AG20443 (cell line): ENCODE data around the gene DCAF4L1.

Experiments used
- DNase-seq: peaks from one replicate; pipeline ENCODE4 v3.0.0; 2012; ENCODE audit warnings: low spot score, mixed read lengths

Gene DCAF4L1

DNA sequence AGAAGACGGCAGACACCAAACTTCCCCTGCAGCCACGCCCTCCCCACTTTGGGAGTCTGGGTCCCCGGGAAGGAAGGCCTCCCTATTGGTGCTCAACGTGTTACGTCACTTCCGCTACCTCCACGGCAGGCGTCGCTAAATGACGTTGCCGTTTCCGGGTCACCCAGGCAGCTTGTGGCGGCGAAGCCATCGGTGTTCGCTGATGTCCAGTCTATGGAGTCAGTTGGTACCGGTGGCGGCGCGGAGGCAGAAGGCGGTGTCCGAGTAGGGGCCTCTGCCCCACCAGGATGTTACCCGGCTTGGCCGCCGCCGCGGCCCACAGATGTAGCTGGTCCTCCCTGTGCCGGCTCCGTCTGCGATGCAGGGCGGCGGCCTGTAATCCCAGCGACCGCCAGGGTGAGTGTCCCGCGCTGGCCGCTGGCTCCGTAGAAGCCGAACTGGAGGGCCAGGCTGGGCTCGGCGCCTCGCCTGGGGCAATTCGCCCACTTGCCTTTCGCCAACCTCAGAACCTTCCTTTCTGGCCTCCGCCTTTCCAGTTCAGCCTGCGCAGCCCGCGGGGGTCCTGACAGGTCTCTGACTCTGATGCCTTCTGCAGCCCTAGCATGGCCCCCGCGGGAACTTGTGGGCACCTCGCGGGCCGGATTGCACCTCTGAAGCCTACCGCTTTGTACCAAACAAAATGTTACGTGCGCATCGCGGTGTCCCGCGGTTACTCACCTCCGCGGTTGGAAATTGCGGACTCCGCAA lies 9.0 kb downstream of the DCAF4L1 start, which contains the start of gene SLC30A9:
TSS of gene SLC30A9 (plus strand) at position 166 of the 747 bp plus-strand sequence. CDS start at position 288, 122 bp downstream.
- DNase-seq, result peak; percentile 98

DNA sequence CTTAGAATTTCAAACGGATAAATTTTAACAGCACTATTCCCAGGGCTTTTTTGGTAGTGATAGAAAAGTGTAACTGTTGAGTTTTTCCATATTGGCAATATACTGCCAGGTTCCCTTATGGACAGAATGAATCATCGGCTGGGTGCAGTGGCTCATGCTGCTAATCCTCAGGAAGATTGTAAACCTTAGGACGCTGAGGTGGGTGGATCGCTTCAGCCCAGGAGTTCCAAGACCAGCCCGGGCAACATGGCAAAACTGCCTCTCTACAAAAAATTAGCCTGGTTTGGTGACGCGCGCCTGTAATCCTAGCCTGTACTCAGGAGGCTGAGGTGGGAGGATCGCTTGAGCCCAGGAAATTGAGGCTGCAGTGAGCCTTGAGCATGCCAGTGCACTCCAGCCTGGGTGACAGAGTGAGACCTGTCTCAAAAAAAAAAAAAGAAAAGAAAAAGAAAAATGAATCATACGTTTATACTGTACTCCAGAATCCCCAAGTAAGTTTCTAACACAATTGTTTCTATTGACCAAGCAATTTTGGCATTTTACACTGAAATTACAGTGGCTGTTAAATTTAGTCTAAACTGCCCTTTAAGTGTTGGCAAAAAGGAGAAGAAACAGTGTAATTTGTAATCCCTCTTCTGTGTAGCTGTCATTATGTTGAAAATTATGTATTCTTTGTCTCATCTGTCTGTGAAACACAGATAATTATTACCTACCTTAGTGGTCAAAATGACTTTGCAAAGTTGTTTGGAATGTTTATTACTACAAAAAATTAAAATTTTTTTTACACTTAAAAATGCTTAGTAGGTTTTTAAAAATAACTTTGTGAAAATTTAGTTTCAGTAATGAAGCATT lies 10.6 kb downstream of the DCAF4L1 start:
- no peak for DNase-seq

DNA sequence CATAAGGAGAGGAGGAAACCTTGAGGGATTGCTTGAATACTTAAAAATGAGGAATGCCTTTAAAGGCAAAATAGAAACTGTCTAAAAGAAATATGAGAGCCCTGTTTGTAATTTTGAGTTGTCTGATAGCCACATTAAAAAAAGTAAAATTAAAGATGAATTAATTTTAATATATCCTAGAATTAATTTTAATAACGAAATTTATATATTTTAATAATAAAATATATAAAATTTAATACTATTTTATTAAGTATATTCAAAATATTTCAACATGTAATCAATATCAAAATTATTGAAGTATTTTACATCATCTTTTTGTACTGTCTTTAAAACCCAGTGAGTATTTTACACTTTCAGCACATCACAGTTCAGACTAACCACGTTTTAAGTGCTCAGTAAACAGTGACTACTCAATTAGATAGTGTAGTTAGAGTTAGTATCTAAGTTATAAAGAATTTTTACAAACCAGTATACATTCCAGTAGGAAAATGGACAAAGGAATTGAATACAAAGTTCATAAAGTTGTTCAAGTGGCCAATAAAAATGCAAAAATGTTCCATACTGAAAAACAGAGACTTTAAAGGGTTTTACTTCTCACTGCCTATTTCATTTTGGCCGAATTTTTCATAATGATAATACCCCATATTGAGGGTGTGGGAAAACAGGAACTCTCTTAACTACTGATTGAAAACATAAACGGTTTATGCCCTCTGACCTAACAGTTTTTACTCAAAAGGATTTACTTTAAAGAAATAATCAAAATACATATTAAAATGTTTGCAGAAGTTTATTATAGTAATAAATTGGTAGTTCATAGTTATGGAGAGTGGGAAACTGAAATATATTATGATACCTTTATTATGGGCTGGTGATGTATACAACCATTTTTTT lies 11.7 kb downstream of the DCAF4L1 start:
- no peak for DNase-seq

DNA sequence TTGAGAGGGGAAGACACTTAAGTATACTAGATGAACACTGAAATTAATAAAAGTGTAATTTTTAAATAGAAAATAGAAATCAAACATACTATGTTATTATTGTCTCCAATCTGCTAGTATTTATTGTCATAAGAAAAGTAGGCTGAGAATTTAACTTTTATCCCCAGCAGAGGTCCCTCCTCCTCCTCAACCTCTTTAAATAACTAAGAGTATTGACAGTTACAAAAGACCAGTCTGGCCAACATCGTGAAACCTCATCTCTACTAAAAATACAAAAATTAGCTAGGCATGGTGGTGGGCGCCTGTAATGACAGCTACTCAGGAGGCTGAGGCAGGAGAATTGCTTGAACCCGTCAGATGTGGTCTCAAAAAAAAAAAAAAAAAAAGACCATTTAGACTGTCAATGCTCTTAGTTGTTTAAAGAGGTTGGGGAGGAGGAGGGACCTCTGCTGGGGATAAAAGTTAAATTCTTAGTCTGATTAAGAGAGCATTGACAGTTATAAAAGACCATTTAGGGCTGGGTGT lies 13.0 kb downstream of the DCAF4L1 start:
- DNase-seq, result no peak

DNA sequence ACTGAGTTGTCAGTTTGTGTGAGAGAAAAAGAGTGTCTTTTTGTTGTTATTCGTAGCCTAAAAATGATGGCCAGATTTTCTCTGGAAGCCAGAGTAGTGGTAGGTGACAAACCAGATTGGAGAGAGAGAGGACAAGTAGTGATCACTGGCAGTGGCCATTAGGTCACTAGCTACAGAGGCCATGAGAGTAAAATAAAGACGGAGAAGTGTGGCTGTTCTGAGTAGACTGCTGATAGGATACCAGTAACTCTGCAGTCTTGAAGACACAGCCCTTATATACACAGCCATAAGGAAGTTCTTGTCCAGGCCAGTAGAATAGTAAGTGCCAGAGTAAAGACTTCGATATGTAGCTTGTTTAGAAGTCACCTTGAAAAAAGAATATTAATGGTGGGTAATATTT lies 16.5 kb downstream of the DCAF4L1 start:
- no peak for DNase-seq

DNA sequence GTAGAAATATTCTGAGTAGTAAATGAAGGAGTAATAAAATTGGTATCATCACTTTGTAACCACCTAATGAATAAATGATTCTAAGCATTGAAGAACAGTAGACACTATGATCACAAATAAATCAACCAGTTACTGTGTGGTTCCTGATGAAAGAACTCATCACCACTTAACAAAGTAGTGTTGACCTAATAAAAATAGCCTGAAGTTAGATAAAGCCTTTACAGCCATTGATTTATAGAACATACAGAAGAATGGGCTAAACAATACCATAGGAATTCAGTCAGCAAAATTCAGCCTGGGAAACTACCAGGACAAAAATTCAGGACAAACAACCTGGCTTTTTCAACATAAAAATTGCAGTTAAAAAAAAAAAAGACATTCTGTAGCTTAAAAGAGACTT lies 17.8 kb downstream of the DCAF4L1 start:
- no peak for DNase-seq

DNA sequence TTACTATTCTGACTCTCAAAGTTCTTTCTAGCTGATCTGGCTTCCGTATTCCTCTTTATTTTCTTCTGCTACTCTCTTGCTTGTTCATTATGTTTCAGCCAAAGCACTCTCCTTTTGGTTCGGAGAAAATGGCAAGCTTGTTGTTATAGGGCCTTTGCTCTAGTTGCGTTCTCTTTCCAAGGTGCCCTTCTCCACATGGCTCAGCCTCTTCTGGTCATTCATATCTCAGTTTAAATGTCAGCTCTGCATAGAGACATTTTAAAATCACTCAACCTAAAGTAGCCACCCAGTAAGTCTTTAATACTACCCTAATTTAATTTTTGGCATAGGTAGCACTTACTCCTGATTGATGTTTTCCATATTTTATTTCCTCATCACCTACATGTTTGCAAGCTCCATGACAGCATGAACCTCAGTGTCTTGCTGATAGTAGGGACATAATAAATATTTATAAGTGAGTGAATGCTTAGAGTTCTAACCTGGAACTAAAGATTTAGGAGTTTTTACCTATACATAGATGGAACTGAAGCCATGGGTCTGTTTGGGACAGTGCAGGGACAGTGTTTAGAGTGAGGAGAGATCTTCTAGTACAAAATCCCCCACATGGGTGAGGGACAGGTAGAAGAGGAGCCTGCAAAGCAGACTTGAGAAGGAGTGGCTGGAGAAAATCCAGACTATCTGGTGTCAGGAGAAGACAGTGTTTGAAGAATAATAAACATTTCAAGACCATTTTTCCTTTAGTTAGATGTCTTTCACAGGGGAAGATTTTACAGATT lies 26.6 kb downstream of the DCAF4L1 start:
- DNase-seq, result no peak

DNA sequence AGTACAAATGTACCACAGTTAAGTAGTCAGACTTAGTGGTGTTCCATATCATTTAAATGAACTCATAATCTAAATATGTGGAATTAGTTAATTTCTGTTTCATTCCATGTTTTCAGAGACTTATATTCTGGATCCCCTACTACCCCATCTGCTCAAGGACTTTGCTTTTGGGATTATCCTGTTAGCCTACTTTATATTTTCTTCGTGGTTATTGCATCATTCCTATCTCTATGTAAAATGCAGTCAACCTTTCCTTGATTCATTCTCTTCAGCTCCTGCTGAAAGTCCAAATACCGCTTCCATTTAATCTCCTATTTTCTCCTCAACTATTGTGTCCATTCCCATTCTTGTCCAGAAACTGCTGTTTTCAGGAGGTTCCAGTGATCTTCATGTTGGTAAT lies 33.9 kb downstream of the DCAF4L1 start:
- no peak for DNase-seq

DNA sequence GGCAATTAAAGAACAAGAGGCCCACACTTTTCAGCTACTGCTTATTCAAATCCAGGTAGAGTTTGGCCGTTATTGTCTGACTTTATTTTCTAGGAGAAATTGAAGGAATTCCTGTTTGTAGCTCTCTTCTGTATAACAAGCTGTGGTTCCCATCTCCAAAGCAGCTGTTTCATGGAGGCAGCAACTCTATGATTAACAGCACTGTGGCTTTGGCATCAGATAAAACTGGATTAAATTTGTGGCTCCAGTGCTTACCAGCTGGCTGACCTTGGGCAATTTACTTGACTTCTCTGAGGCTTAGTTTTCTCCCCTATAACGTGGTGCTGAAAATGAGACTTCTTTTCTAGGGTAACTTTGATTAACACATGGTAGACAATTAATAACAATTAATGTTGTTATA lies 36.9 kb downstream of the DCAF4L1 start:
- DNase-seq, result no peak
